Measurements from ENCODE around the gene RAB24.

GRCh38 chr5:177335701-177336065 lies 32.2 kb upstream of the RAB24 start:
- TF ChIP-seq, protein P1, sequence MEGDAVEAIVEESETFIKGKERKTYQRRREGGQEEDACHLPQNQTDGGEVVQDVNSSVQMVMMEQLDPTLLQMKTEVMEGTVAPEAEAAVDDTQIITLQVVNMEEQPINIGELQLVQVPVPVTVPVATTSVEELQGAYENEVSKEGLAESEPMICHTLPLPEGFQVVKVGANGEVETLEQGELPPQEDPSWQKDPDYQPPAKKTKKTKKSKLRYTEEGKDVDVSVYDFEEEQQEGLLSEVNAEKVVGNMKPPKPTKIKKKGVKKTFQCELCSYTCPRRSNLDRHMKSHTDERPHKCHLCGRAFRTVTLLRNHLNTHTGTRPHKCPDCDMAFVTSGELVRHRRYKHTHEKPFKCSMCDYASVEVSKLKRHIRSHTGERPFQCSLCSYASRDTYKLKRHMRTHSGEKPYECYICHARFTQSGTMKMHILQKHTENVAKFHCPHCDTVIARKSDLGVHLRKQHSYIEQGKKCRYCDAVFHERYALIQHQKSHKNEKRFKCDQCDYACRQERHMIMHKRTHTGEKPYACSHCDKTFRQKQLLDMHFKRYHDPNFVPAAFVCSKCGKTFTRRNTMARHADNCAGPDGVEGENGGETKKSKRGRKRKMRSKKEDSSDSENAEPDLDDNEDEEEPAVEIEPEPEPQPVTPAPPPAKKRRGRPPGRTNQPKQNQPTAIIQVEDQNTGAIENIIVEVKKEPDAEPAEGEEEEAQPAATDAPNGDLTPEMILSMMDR (IDR thresholded peaks at IDR 0.05; ENCODE audit: insufficient read depth, low read depth, low read length) = no peak
- TF ChIP-seq EZH2 (IDR thresholded peaks at IDR 0.05; ENCODE audit: insufficient read depth, low read length) = no peak

Measured in astrocyte (in vitro differentiated cells and primary cell).